Mesenteric fat pad (tissue), 1 donor: ENCODE results near the gene TBC1D10A. TPM values are rescaled to one million over a fixed set of nuclear protein-coding genes. Genes with fewer than 3 reads are reported as not detected.
A peak's percentile ranks its signal among the peaks of the same experiment; 100 is the strongest.

Experiments
- DNase-seq: peaks from one replicate; pipeline ENCODE4 v3.0.0-alpha.2; 2020; ENCODE audit warnings: low spot score
- total RNA-seq: library from RNA; stranded (reverse); fragmentation: NEBNext Ultra II Directional; extraction: Animal tissue kit (Norgen Biotek cat#: 25700); gene quantifications from one replicate; pipeline ENCODE4 v1.2.1, GENCODE V29; 2021
- donor health status: DM: yes; HTN: yes; CAD: no.

The TBC1D10A gene
- total RNA-seq, 1 donor from 2014 or later, result 25.8 TPM

GRCh38 chr22:30286813-30287647, 39.7 kb downstream of the TBC1D10A start:
- peak; percentile 93 for DNase-seq

DNA sequence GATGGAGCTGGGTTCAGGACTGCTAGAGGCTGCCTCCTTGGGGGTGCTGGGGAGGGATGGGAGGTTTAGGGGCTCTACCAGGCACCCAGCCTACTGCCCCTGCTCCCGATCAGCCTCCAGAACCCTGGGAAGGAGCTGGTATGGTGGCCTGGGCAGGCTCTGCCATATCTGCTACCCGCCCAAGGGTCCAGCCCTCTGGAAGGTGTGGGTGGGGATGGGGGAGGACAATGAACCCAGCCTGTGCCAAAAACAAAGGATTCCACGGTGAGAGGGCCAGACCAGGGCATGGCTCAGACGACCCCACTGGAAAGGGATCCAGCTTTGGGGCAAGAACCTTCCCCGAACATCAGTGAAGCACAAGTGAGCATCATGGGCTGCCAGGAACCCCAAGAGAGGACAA, 40.4 kb downstream of the TBC1D10A start:
- DNase-seq, result no peak

DNA sequence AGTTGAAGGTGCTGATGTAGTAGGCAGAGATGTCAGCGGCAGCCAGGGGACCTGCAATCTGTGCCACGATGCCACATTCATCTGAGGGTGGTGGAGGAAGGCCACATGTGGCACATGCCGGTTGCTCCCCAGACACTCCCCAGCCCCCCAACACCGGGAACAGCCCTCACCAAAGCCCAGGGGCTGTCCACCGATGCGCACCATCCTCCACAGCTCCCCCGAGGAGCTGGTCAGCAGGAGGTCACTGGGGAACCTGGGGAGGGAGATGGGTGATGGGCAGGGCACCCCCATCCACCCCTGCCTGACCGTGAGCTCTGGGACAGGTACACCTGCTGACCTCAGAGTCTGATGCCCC, 40.9 kb downstream of the TBC1D10A start:
- DNase-seq, result no peak

- no peak for DNase-seq
Observed at GRCh38 chr22:30285176-30285845, 41.4 kb downstream of the TBC1D10A start.

DNA sequence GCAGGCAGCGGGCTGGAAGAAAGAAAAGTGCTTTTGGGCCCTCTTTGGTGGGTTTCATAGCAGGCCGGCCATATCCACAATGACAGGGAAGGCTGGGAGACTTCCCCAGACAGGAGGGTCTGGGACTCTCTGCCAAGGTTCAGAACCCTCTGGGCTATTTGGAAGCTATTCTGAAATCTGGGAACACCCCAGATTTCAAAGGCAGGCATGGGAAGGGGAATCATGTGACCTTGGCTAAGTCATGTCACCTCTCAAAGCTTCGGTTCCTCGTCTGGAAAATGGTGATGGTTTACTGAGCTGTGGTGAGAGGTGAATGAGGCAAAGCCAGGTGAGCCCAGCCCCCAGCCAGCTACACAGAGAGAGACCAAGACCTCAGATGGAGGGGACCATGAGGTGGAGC, 42.1 kb downstream of the TBC1D10A start:
- DNase-seq, result no peak

DNA sequence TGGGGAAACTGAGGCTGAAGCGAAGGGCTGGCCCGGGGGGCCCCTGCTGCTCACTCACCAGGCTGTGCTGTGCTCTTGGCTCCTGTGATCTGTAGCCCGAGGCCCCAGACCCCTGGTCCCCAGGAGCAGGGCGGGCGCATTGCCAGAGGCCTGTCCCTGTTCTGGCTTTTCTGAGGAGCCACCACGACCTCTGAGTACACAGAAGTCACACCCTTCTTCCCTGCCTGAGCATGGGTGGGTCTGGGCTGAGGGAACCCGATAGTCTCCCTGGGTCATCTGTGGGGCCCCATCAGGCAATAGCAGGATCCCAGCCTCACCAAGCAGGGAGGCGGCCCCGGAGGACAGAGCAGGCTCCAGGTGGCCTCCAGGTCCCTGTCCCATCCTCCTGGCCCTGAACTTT, 42.6 kb downstream of the TBC1D10A start:
- DNase-seq, result no peak

DNA sequence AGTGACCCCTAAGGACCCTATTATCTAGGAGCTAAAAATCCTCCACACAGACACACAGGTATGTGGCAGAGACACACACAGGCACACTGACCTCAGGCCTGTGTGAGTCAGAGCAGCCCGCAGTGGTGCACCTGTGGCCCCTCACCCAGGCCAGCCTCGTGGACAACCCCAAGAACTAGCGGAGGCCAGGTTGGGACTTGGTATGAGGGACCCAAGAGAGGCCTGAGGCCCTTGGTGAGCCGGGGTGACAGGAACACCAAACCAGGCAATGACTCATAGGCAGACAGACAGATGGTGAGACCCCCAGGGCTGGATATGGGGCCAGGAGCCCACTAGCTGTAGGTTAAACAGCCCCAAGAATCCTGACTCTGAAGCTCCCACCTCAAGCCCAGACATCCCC, 43.4 kb downstream of the TBC1D10A start:
- DNase-seq, result no peak

GRCh38 chr22:30282616-30283046, 44.1 kb downstream of the TBC1D10A start:
- DNase-seq, result no peak

DNA sequence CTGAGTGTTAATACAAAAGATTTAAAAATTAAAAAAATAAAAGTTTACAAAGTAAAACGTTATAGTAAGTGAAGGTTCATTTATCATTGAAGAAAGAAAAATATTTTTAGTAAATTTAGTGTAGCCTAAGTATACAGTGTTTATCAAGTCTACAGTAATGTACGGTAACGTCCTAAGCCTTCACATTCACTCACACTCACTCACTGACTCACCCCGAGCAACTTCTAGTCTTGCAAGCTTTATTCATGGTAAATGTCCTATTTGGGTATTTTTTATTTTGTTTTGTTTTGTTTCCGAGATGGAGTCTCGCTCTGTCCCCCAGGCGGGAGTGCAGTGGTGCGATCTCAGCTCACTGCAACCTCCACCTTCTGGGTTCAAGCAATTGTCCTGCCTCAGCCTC, 46.2 kb downstream of the TBC1D10A start:
- DNase-seq, result no peak

GRCh38 chr22:30279932-30280331, 46.8 kb downstream of the TBC1D10A start:
- no peak for DNase-seq

DNA sequence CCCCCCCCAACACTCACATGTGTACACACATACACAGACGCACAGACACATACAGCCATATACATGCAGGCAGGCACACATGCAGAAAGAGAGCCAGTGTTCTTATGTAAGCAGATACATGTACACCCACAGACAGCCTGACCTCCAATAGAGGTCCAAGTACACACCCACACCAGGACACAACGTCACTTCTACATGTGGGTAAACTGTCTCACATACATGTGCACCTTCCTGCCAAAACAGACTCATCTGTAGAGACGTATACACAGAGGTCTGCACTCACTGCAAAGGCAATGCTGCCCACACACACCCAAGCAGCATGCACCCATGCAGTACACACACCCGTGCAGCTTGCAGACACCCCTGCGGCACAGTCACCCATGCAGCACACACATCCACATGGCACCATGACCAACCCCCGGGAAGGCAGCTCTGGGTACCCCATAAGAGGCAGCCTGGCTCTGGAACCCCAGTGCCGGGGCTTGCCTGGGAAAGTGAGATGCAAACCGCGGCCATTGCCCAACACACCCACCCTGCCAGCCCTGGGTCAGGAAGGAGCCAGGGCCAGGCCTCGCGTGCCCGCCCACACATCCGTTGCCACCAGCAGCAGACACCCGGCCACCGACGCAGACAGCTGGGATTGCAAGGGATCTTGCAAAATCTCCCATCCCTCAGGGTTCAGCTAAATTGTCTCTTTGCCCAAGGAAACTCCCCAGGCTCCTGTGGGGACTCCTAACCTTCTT, 47.5 kb downstream of the TBC1D10A start:
- no peak for DNase-seq

- DNase-seq, result no peak
Observed at GRCh38 chr22:30277547-30278344, 49.0 kb downstream of the TBC1D10A start.

GRCh38 chr22:30276039-30276438, 50.7 kb downstream of the TBC1D10A start:
- no peak for DNase-seq

DNA sequence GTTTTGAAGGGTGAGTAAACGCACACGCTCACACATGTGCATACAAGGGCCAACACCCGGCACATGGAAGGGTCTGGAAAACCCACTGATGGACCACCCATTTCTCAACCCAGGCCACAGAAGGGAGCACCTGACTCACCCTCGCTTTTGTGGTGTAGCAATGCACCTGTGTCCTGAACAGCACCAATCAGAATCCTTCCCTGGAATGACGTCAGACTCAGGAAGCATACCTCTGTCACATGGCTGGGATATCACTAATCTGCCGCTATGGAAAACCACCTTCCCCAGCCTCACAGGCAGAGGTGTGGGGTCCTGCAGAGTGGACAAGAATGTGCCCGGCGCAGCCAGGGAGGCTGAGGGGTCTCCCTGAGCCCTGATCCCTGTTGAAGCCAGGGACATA, 51.1 kb downstream of the TBC1D10A start:
- no peak for DNase-seq

DNA sequence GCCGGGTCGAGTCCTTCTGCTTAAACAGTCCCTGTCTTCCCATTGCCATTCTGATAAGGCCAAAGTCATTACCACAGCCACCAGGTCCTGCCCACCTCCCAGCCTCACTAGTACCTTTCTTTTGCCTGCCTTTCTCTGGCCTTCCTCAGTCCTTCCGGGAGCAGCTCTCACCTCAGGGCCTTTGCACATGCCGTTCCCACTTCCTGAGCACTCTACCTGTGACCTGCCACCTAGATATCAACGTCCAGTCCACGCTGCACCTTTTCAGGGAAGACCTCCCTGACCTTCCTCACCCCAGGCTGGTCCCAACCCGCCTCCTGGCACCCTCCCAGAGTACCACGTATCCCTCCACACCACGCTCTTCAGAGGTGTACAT, 52.3 kb downstream of the TBC1D10A start:
- no peak for DNase-seq

GRCh38 chr22:30273711-30274436, 52.9 kb downstream of the TBC1D10A start:
- DNase-seq, result no peak

DNA sequence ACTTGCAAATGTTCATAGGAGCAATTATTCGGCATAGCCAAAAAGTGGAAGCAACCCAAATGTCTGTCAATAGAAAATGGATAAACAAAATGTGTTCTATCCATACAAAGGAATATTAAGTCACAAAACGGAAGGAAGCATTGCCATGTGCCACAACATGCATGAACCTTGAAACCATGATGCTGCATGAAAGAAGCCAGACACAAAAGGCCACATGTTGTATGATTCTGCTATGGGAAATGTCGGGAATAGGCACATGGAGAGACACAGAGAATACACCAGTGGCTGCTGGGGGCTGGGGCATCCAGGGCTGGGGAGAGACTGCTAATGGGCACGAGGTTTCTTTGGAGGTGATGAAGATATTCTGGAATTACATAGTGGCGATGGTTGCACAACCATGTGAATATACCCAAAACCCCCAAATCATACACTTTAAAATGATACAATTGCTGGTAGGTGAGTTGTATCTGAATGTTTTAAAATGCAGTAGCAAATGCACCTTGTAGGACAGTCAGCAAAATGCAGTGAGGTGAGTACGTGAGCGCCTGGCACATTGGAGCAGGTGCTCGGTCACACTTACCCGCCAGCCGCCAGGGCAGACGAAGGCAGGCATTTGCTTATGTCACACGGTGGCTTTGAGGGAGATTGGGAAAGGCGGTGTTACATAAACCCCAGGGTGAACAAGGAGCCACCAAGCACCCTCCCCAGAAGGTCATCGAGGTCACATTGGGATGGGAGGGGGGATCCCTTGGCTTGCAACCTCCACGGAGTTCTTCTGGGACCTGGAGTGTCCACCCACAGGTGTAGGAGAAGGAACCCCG, 53.8 kb downstream of the TBC1D10A start:
- no peak for DNase-seq

- no peak for DNase-seq
Observed at GRCh38 chr22:30270832-30271231, 55.9 kb downstream of the TBC1D10A start.

- no peak for DNase-seq
Observed at GRCh38 chr22:30268331-30268730, 58.4 kb downstream of the TBC1D10A start.
